Measurements from ENCODE around the gene ACTR2. TPM values are rescaled to one million over a fixed set of nuclear protein-coding genes. Genes with fewer than 3 reads are reported as not detected.

The ACTR2 gene
- total RNA-seq, 1 experiment from 2014 or later, result 160 TPM

DNA sequence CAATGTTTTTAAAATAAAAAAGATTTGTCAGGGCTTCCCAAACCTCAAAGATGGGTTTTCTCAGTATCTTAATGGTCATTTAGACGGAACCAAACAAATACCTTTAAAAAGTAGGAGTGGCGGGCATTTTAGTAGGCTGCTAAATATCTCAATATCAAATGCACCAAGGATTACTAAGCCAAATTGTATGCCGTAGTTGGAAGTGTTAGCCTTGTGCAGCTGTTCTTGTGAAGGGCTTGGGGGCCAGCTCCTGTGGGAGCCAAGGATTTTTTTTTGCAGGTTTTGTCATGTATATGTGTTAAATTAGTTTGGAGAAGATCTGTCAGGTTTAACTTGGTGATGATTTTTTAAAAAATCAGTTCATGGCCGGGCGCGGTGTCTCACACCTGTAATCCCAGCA is 52.1 kb downstream of the ACTR2 start:
- Mint-ChIP-seq H3K27ac (no peak overlapping the region), H3K36me3 (no peaks in the 10 kb centered on the region), H3K27me3 (ENCODE audit: low read depth) (peaks cover 99% of the 10 kb centered on the region), H3K9me3 (no peaks in the 10 kb centered on the region), H3K4me3 (no peak overlapping the region), H3K4me1 (peaks cover 12% of the 10 kb centered on the region)
- POLR2A ChIA-PET, result no interaction called here
- ATAC-seq (no peak), DNase-seq (ENCODE audit: low spot score) (no peak)
- no peak for TF ChIP-seq NFE2L1 (CRISPR knock-in tag; IDR thresholded peaks at IDR 0.05)
- CTCF ChIA-PET, result no interaction called here

DNA sequence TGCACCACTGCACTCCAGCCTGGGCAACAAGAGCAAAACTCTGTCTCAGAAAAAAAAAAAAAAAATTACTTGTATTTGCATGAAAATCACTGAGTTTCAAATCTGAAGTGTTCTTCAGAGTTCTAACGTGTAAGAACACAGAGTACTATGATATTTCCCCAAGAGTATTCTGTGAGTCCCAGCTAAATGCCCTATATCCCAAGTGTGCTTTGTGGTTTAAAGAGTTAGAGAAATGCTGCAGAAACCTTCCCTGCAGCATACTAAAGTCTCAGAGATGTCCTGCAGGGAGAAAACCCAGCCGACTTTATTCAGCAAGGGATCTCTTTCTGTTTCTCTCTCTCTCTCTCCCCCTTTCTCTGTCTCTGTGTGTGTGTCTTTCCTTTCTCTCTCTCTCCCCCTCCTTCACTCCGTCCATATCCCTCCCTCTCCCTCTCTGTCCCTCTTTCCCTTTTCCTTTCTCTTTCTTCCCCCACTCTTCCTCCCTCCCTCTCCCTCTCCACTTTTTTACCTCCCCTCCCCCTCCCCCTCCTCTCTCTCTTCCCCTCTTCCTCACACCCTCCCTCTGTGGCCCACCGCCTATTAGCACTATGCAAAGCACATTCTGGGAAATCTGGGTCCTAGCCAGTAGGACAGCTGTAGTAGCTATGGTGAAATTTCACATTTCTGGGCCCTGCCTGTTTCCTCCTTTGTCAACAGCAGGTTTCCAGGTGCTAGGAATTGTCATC is 54.2 kb downstream of the ACTR2 start:
- no peak overlapping the region for H3K4me3 Mint-ChIP-seq
- ATAC-seq (peak; percentile 63; the same call in 1 of the 2 replicates), DNase-seq (ENCODE audit: low spot score) (no peak)
- no peaks in the 10 kb centered on the region for H3K36me3 Mint-ChIP-seq
- H3K4me1 Mint-ChIP-seq, result peaks cover 8% of the 10 kb centered on the region
- H3K9me3 Mint-ChIP-seq, result no peaks in the 10 kb centered on the region
- no peak for TF ChIP-seq ZNF138 (CRISPR knock-in tag; conservative IDR thresholded peaks at IDR 0.05)
- TF ChIP-seq, protein P1, sequence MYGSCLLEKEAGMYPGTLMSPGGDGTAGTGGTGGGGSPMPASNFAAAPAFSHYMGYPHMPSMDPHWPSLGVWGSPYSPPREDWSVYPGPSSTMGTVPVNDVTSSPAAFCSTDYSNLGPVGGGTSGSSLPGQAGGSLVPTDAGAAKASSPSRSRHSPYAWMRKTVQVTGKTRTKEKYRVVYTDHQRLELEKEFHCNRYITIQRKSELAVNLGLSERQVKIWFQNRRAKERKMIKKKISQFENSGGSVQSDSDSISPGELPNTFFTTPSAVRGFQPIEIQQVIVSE (CRISPR knock-in tag; IDR thresholded peaks at IDR 0.05; ENCODE audit: borderline replicate concordance), result no peak
- TF ChIP-seq, protein P2, sequence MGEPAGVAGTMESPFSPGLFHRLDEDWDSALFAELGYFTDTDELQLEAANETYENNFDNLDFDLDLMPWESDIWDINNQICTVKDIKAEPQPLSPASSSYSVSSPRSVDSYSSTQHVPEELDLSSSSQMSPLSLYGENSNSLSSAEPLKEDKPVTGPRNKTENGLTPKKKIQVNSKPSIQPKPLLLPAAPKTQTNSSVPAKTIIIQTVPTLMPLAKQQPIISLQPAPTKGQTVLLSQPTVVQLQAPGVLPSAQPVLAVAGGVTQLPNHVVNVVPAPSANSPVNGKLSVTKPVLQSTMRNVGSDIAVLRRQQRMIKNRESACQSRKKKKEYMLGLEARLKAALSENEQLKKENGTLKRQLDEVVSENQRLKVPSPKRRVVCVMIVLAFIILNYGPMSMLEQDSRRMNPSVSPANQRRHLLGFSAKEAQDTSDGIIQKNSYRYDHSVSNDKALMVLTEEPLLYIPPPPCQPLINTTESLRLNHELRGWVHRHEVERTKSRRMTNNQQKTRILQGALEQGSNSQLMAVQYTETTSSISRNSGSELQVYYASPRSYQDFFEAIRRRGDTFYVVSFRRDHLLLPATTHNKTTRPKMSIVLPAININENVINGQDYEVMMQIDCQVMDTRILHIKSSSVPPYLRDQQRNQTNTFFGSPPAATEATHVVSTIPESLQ (CRISPR knock-in tag; IDR thresholded peaks at IDR 0.05), result no peak
- TF ChIP-seq, protein P3, sequence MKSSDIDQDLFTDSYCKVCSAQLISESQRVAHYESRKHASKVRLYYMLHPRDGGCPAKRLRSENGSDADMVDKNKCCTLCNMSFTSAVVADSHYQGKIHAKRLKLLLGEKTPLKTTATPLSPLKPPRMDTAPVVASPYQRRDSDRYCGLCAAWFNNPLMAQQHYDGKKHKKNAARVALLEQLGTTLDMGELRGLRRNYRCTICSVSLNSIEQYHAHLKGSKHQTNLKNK (CRISPR knock-in tag; IDR thresholded peaks at IDR 0.05), result no peak
- TF ChIP-seq, protein P4, sequence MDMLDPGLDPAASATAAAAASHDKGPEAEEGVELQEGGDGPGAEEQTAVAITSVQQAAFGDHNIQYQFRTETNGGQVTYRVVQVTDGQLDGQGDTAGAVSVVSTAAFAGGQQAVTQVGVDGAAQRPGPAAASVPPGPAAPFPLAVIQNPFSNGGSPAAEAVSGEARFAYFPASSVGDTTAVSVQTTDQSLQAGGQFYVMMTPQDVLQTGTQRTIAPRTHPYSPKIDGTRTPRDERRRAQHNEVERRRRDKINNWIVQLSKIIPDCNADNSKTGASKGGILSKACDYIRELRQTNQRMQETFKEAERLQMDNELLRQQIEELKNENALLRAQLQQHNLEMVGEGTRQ (CRISPR knock-in tag; IDR thresholded peaks at IDR 0.05), result no peak
- TF ChIP-seq FOXJ3 (CRISPR knock-in tag; IDR thresholded peaks at IDR 0.05; ENCODE audit: borderline replicate concordance), result no peak
- no peak for TF ChIP-seq NR1H2 (CRISPR knock-in tag; IDR thresholded peaks at IDR 0.05)
- TF ChIP-seq, protein P5, sequence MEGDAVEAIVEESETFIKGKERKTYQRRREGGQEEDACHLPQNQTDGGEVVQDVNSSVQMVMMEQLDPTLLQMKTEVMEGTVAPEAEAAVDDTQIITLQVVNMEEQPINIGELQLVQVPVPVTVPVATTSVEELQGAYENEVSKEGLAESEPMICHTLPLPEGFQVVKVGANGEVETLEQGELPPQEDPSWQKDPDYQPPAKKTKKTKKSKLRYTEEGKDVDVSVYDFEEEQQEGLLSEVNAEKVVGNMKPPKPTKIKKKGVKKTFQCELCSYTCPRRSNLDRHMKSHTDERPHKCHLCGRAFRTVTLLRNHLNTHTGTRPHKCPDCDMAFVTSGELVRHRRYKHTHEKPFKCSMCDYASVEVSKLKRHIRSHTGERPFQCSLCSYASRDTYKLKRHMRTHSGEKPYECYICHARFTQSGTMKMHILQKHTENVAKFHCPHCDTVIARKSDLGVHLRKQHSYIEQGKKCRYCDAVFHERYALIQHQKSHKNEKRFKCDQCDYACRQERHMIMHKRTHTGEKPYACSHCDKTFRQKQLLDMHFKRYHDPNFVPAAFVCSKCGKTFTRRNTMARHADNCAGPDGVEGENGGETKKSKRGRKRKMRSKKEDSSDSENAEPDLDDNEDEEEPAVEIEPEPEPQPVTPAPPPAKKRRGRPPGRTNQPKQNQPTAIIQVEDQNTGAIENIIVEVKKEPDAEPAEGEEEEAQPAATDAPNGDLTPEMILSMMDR (IDR thresholded peaks at IDR 0.05), result no peak
- no peak for TF ChIP-seq EMX1 (CRISPR knock-in tag; IDR thresholded peaks at IDR 0.05)
- no peak for TF ChIP-seq OVOL2 (CRISPR knock-in tag; IDR thresholded peaks at IDR 0.05; ENCODE audit: borderline replicate concordance)
- TF ChIP-seq, protein P6, sequence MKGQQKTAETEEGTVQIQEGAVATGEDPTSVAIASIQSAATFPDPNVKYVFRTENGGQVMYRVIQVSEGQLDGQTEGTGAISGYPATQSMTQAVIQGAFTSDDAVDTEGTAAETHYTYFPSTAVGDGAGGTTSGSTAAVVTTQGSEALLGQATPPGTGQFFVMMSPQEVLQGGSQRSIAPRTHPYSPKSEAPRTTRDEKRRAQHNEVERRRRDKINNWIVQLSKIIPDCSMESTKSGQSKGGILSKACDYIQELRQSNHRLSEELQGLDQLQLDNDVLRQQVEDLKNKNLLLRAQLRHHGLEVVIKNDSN (CRISPR knock-in tag; IDR thresholded peaks at IDR 0.05), result no peak
- TF ChIP-seq RORB (CRISPR knock-in tag; IDR thresholded peaks at IDR 0.05), result no peak
- no peak for TF ChIP-seq ZNF423 (CRISPR knock-in tag; IDR thresholded peaks at IDR 0.05)
- TF ChIP-seq, protein P7, sequence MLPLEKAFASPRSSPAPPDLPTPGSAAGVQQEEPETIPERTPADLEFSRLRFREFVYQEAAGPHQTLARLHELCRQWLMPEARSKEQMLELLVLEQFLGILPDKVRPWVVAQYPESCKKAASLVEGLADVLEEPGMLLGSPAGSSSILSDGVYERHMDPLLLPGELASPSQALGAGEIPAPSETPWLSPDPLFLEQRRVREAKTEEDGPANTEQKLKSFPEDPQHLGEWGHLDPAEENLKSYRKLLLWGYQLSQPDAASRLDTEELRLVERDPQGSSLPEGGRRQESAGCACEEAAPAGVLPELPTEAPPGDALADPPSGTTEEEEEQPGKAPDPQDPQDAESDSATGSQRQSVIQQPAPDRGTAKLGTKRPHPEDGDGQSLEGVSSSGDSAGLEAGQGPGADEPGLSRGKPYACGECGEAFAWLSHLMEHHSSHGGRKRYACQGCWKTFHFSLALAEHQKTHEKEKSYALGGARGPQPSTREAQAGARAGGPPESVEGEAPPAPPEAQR (CRISPR knock-in tag; IDR thresholded peaks at IDR 0.05), result no peak
- no peak for TF ChIP-seq MXD4 (CRISPR knock-in tag; IDR thresholded peaks at IDR 0.05; ENCODE audit: borderline replicate concordance)
- TF ChIP-seq, protein P8, sequence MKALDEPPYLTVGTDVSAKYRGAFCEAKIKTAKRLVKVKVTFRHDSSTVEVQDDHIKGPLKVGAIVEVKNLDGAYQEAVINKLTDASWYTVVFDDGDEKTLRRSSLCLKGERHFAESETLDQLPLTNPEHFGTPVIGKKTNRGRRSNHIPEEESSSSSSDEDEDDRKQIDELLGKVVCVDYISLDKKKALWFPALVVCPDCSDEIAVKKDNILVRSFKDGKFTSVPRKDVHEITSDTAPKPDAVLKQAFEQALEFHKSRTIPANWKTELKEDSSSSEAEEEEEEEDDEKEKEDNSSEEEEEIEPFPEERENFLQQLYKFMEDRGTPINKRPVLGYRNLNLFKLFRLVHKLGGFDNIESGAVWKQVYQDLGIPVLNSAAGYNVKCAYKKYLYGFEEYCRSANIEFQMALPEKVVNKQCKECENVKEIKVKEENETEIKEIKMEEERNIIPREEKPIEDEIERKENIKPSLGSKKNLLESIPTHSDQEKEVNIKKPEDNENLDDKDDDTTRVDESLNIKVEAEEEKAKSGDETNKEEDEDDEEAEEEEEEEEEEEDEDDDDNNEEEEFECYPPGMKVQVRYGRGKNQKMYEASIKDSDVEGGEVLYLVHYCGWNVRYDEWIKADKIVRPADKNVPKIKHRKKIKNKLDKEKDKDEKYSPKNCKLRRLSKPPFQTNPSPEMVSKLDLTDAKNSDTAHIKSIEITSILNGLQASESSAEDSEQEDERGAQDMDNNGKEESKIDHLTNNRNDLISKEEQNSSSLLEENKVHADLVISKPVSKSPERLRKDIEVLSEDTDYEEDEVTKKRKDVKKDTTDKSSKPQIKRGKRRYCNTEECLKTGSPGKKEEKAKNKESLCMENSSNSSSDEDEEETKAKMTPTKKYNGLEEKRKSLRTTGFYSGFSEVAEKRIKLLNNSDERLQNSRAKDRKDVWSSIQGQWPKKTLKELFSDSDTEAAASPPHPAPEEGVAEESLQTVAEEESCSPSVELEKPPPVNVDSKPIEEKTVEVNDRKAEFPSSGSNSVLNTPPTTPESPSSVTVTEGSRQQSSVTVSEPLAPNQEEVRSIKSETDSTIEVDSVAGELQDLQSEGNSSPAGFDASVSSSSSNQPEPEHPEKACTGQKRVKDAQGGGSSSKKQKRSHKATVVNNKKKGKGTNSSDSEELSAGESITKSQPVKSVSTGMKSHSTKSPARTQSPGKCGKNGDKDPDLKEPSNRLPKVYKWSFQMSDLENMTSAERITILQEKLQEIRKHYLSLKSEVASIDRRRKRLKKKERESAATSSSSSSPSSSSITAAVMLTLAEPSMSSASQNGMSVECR (CRISPR knock-in tag; IDR thresholded peaks at IDR 0.05; ENCODE audit: borderline replicate concordance), result no peak
- no peak for TF ChIP-seq JAZF1 (CRISPR knock-in tag; IDR thresholded peaks at IDR 0.05)
- TF ChIP-seq NR3C1 (CRISPR knock-in tag; conservative IDR thresholded peaks at IDR 0.05; ENCODE audit: low read depth), result no peak
- no peak for TF ChIP-seq FOXK1 (CRISPR knock-in tag; IDR thresholded peaks at IDR 0.05)
- no peak overlapping the region for H3K27ac Mint-ChIP-seq
- ChIA-PET POLR2A (interaction anchor here (0.6 to 0.7 kb wide), 2 partner anchors 17 to 120 kb away, joined by 3 to 4 read pairs; no protein-coding TSS in a partner anchor), CTCF (interaction anchor here (1.1 kb wide), 1 partner anchor 95 kb away, joined by 3 read pairs; no protein-coding TSS in a partner anchor)
- peaks cover 99% of the 10 kb centered on the region for H3K27me3 Mint-ChIP-seq (ENCODE audit: low read depth)

All from WTC11 (cell line).